NCI-H2081 (cell line): Measurements from ENCODE around the gene TMC6.
"Not testable (repeated sequence)": the region's sequence is repeated elsewhere in the genome, so short reads cannot be mapped to it uniquely, and the experiment has no call there.

Experiments used
- DNase-seq, 2 experiments: peaks; one replicate each; lab custom pipeline; 2025; lab: John Stamatoyannopoulos, UW

Gene TMC6

GRCh38 chr17:78159575-78160158, 31.1 kb upstream of the TMC6 start:
- no peak for DNase-seq

GRCh38 chr17:78154903-78155811, 26.6 kb upstream of the TMC6 start:
- no peak for DNase-seq

- no peak for DNase-seq
Observed at GRCh38 chr17:78151514-78152008, 23.0 kb upstream of the TMC6 start.

- DNase-seq = no peak
Observed at GRCh38 chr17:78148286-78149016, 19.9 kb upstream of the TMC6 start.

- no peak for DNase-seq
Observed at GRCh38 chr17:78147315-78147998, 18.9 kb upstream of the TMC6 start.

- DNase-seq = no peak
Observed at GRCh38 chr17:78146881-78147280, 18.3 kb upstream of the TMC6 start.

- no peak for DNase-seq
Observed at GRCh38 chr17:78146471-78146869, 17.9 kb upstream of the TMC6 start.

- DNase-seq = no peak
Observed at GRCh38 chr17:78144736-78145641, 16.4 kb upstream of the TMC6 start.

- no peak for DNase-seq
Observed at GRCh38 chr17:78144147-78144719, 15.7 kb upstream of the TMC6 start.

- no peak for DNase-seq
Observed at GRCh38 chr17:78143214-78144146, 14.9 kb upstream of the TMC6 start.

GRCh38 chr17:78142119-78142861, 13.7 kb upstream of the TMC6 start:
- DNase-seq = no peak

- DNase-seq = no peak
Observed at GRCh38 chr17:78141437-78142118, 13.0 kb upstream of the TMC6 start.

GRCh38 chr17:78140169-78141051, 11.9 kb upstream of the TMC6 start:
- DNase-seq = peak; percentile 64 to 82

- not testable (repeated sequence) for DNase-seq
Observed at GRCh38 chr17:78139861-78140168, 11.3 kb upstream of the TMC6 start.

- DNase-seq = no peak
Observed at GRCh38 chr17:78138204-78139060, 9.9 kb upstream of the TMC6 start.
